GM23248 (cell line): ENCODE results near the gene FRYL.

Experiments
- EZH2 ChIP-seq: fragments of 200-600 bp; sonication (generic); IDR thresholded peaks from 2 replicates; pipeline ENCODE4 v1.6.1; 2018; ENCODE audit warnings: antibody characterized with exemption, mild to moderate bottlenecking; ENCODE audit not compliant: insufficient read depth, poor library complexity, severe bottlenecking
- EZH2phosphoT487 ChIP-seq: fragments of 200-600 bp; sonication (generic); IDR thresholded peaks from 2 replicates; pipeline ENCODE4 v1.6.1; 2018; ENCODE audit warnings: antibody characterized with exemption, moderate library complexity, mild to moderate bottlenecking, low read depth; ENCODE audit not compliant: insufficient read depth

DNA sequence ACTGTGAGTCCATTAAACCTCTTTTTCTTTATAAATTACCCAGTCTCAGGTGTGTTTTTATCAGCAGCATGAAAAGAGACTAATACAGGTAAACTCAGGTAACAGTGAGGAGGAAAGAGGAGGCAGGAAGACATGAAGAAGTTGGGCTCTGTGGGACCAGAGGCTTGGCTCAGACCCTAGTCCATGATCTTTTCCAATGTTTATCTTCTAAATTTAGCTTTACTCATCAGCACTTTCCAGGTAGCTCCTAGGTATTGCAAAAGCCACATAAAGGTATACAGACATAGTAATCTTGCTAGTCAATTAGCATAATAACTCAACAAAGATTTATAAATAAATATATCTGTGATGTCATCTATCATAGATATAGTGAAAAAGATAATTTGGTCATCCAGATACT lies 11.2 kb upstream of the FRYL start:
- TF ChIP-seq EZH2phosphoT487 = no peak
- no peak for TF ChIP-seq EZH2
